ENCODE results near the gene SNCG.
"Not testable (repeated sequence)": the region's sequence is repeated elsewhere in the genome, so short reads cannot be mapped to it uniquely, and the experiment has no call there.

Gene SNCG

GRCh38 chr10:86958116-86958900 lies at the start of gene SNCG:
SNCG (plus strand) TSS chr10:86958599; CDS start chr10:86958698, 99 bp downstream.
- no peak for DNase-seq (ENCODE audit: low read depth)

DNA sequence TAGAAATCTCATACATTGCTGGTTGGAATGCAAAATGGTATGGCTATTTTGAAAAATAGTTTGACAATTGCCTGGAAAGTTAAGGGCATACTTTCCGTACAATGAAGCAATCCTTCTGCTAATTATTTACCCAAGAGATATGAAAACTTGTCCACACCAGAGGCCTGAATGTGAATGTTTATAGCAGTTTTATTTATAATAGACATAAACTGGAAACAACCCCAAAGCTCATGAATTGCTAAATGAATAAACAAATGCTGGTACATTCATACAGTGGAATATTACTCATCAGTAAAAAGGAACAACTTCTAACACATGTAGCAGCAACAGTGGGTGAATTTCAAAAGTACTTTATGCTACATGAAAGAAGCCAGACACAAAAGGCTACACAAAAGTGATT lies 43.7 kb upstream of the SNCG start:
- no peak for DNase-seq (ENCODE audit: low read depth)

DNA sequence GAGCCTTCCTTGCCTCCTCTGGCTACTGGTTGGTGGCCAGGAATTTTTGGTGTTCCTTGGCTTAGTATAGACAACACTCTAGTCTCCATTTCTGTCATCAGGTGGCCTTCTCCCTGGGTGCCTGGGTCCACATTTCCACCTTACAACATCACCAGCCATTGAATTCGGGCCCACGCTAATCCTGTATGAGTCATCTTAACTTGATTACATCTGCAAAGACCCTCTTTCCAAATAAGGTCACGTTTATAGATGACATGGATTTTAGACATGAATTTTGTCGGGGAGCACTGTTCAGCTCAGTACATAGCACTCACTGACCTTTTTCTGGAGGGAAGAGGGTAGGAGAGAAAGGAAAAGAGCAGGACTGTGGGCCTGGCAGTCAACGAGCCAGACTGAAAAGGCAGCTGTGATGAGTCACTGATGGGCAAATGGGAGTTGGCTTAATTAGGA lies 40.4 kb upstream of the SNCG start:
- DNase-seq (ENCODE audit: low read depth), result peak; percentile 48

- no peak for DNase-seq (ENCODE audit: low read depth)
These were observed 35.8 kb upstream of the SNCG start for GRCh38 chr10:86922553-86922961.

DNA sequence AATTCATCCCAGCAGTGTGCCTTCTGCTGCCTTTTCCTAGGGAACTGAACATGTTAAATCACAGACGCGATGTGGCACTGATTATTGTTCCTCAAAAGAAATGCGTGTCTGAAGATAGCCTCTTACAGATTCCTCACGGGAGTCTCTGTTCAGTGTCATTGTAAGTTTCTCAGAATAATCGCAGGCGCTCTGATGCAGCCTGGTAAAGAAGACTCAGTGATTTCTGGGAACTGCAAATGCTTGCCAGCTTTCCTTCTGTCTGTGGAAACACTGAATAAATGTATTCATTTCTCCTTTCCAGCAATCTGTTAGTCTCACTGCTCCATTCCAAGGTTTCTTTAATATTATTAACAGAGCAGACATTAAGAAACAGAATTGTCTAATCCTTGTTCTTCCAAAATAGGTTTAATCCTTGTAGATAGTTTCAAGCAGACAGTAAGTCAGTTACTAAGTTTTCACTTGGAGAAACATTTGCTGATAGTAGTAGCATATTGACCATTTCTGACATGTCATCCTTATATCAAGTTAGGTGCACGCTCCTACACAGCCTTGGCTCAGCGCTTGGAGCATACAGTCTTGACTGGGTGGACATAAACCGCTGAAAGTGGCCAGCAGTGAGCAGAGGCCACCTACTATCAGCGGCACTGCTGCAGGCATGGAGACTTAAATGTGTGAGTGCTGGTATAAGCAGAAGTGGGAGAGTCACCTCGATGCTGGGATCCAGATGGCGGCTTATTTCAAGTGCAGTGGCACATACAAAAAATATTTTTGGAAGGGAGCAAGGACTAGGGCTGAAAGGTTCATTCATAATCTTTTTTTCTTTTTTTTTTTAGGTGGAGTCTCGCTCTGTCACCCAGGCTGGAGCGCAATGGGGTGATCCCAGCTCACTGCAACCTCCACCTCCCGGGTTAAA lies 28.7 kb upstream of the SNCG start:
- no peak for DNase-seq (ENCODE audit: low read depth)

DNA sequence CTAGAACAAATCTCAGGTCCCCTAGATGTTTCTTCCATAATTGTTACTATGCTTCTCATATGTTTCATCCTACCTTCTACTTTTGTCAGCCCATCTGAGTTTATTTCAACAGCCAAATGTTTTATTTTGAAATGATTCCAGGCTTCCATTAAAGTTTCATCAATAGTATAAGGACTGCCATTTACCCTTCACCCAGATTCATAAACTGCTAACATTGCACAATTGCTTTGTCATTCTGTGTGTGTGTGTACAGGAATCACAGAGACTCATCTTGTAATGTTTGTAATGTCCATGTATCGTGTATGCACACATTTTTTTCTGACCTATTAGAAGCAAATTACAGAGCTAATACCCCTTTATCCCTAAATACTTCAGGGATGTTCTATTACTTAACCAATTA lies 26.5 kb upstream of the SNCG start:
- peak; percentile 37 for DNase-seq (ENCODE audit: low read depth)

DNA sequence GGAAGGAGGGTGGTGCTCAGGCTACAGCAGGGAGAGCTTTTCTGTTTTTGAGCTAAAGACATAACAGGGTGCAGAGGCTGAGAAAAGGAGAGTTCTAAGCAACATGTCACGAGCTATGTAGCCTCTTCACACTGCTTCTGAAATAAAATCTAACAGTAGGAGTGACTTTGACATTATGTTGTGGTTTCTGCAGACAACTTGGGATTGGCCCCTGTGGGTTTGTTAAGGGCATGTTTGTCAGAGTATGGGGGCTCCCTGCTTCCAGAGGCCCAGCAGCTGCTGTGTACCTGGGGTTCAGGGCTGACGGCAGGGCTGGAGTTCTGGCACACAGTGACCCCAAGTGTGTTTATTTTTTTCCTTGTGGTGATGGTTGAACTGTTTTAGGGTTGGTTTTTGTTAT lies 25.7 kb upstream of the SNCG start:
- no peak for DNase-seq (ENCODE audit: low read depth)

- DNase-seq (ENCODE audit: low read depth), result not testable (repeated sequence)
These were observed 24.2 kb upstream of the SNCG start for GRCh38 chr10:86934162-86934711.

DNA sequence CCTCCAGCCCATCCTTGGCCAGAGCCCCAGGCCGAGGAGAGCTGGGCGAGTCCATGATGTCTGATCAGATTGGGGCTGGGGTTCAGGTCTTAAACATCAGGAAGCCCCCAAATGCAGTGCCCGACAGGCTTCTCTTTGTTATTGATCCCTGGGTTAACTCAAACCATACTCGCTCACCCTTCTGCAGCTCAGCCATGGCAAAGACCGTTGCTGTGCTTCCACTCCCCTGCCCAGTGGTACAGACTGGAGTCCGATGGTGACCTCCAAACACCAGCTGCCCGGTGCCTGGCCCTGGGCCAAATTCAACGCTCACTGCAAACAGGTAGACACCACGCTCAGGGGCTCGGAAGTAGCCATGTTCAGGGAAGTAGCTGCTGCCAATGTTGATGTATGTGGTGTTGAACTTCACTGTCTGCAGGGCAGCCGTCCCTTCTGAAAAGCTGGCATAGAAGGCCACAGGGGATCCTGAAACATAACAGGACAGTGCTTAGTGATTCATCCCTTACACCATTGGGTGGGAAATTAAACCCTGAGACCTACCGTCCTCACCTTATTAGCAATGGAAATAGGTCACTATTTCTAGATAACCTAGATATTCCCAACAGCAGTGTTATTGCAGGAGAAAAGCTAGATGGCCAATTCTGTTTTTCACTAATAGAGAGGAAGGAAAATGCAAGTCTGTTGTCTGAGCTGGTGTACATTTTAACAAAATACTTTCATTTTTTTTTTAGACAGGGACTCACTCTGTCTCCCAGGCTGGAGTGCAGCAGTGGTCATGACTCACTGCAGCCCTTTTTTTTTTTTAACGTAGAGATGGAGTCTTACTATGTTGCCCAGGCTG lies 21.5 kb upstream of the SNCG start:
- peak; percentile 73 for DNase-seq (ENCODE audit: low read depth)

DNA sequence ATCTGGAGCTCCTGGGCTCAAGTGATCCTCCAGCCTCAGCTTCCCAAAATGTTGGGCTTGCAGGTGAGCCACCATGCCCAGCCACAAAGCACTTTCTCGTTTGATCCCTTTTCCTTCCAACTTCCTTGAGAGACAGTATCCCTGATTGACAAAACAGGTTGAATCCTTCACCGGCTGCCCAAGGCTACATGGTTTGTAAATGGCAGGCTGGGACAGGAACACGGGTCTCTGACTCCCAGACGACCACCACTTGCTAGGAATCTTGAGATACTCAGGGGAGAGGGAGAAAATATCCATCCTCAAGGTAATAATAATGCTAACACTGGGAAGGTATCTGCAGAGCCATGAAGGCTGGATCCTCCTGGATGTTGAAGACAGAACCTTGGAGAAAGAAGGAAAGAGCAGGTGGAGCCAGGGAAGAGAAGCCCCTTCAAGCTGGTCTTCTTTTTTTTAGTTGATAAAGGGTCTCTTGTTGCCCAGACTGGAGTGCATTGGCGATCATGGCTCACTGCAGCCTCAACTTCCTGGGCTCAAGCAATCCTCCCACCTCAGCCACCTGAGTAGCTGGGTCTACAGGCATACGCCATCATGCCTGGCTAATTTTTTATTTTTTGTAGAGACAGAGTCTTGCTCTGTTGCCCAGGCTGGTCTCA lies 20.8 kb upstream of the SNCG start:
- no peak for DNase-seq (ENCODE audit: low read depth)

- DNase-seq (ENCODE audit: low read depth), result no peak
These were observed 20.1 kb upstream of the SNCG start for GRCh38 chr10:86938260-86938659.

DNA sequence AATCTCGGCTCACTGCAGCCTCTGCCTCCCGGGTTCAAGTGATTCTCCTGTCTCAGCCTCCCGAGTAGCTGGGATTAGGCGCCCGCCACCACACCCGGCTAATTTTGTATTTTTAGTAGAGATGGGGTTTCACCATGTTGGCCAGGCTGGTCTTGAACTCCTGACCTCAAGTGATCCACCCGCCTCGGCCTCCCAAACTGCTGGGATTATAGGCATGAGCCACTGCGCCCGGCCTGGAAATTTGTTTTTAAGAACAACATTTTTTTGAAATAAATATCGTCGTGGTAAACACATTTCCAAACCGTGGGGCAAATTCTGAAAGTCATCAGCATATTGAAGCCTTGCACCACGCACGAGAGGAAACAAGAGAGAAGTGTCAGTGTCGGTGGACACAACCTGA lies 18.3 kb upstream of the SNCG start:
- not testable (repeated sequence) for DNase-seq (ENCODE audit: low read depth)

GRCh38 chr10:86940677-86941076 lies 17.7 kb upstream of the SNCG start:
- no peak for DNase-seq (ENCODE audit: low read depth)

DNA sequence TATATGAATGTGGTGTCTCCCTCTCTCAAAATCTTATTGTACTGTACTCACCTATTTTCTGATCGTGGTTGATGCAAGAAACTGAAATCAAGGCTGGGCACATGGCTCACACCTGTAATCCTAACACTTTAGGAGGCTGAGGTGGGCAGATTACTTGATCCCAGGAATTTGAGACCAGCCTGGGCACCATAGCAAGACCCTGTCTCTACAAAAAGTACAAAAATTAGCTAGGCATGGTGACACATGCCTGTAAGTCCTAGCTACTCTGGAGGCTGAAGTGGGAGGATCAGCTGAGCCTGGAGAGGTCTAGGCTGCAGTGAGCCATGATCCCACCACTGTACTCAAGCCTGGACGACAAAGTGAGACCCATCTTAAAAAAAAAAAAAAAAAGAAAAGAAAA lies 17.0 kb upstream of the SNCG start:
- no peak for DNase-seq (ENCODE audit: low read depth)

GRCh38 chr10:86941991-86942421 lies 16.4 kb upstream of the SNCG start:
- no peak for DNase-seq (ENCODE audit: low read depth)

DNA sequence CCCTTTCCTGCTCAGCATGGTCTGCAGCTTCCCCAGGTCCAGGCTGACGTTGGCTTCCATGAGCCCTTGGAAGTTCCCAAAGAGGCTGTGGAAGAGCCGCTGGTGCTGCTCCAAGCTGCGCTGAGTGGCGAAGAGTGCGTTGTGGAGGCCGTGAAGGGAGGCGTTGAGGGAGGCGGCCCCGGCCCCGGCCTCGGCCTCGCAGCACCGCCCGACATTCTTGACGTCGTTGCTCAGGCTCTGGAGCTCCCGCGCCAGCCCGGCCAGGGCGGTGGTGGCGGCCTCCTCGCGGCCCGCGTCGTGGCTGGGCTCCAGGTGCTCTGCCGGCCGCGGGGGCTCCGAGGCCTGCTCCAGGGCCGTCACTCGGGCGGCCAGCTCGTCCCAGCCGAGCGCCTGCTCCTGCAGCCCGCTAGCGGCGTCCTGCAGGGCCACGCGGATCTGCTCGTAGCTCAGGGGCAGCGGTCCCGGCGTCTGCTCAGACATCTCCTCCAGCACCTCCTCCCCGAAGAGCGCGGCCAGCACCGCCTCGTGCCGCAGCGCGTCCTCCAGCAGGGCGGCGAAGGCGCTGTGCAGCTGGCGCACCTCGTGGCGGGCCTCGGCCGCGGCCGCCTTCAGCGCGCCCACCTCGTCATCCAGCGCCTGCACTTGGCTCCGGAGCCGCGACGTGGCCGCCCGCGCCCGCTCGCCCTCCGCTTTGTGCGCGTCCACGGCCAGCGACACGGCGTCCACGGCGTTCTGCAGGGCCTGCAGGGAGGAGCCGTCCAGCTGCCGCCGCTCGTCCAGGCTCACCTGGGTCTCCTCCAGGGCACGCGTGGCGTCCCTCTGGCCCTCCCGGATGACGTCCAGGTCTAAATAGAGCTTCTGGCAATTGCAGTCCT lies 15.7 kb upstream of the SNCG start:
- DNase-seq (ENCODE audit: low read depth), result no peak

DNA sequence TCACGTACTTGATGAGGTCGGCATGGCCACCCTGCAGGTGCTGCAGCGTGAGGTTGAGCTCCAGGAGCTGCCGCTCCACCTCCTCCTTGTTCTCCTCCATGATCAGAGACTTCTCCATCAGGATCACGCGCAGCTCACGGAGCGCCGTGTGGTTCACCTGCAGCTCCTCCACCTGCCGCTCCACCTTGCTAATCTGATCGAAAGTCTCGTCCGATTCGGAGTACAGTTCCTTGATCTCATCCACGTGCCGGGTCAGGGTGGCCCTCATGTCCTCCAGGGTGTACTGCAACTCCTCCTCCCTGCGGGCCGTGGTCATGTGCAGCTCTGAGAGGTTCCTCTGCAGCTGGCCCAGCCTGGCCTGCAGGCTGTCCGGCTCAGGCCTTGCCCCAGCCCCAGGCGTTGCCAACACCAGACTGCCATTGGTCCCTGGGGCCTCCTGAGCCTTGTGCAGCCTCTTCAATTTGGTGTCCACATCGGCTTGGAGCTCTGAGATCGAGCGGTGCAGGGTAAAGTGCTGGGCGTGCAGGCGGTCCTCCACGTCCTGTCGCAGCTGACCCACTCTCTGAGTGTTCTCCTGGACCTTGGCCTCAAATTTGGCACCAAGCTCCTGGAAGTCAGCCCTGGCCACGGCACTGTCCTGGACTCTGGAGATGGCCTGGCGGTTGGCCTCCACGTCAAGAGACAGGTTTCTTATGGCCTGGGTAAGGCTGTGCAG lies 14.9 kb upstream of the SNCG start:
- DNase-seq (ENCODE audit: low read depth), result no peak

DNA sequence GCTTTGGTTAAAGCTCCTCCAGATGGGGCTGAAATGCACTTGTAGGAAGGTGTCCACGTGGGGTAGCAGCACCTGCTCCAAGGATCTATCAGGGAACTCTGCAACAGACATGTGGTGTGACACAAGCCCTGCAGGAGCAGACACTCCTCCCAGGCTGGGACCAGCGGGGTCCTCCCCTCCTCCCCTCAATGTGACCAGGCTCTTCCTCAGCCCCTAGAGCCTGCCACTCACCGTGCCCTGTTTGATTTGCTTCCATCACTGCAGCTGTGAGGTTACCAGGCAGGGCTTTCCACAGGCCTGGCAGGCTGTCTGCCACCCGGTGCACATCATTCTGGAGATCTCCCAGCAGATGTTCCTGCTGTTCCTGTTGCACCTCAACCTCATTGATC lies 14.4 kb upstream of the SNCG start:
- no peak for DNase-seq (ENCODE audit: low read depth)

DNA sequence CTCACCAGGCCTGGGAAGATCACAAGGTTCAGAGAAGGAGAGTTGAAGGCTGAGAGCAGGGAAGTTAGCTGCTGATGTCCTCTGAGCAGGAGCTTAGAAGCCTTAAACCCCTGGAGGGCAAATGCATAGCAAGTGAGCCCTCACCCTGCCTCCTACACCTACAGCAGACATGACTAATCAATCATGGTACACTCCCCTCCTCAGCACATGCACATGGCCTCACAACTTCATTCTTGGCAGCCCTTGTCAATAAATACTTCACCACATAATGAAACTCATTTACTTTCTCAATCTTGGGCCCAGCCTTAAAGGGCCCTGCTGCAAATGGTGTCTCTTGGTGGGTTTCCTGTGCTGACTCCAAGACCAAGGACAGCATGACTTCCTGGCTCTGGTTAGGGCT lies 13.9 kb upstream of the SNCG start:
- DNase-seq (ENCODE audit: low read depth), result peak; percentile 40

DNA sequence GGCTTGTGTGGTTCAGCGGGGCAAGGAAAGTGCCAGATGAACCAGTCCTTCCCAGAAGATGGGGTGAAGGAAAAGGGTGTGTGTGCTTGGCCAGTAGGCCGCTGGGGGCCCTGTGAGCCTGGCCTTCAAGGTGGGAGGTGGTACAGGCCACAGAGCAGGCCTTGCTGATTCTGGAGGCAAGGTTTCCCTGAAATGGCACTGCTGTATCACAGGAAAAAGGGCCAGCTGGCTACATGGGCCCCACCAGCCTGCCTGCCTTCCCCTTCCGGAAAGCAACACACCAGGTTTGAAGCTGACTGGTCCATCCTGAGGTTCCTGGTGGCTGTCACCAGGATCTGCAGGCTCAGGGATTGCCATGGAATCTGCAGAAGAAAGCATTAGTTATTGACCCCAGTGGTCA lies 13.5 kb upstream of the SNCG start:
- DNase-seq (ENCODE audit: low read depth), result no peak

All from EH (cell line).